D721Med (cell line): ENCODE results near the gene MED31.

Experiments
- DNase-seq: peaks from one replicate; pipeline ENCODE4 v3.0.0; 2011; ENCODE audit warnings: low spot score; ENCODE audit not compliant: insufficient read length
- FAIRE-seq: peaks from 2 replicates; lab custom pipeline; 2011; peaks lifted over from hg19 to GRCh38; lab: Jason Lieb, UNC
- CTCF ChIP-seq: IDR thresholded peaks from 2 replicates; pipeline ENCODE4 v1.5.1; 2012; ENCODE audit warnings: mild to moderate bottlenecking, control low read depth; ENCODE audit not compliant: insufficient read depth; ENCODE audit errors: missing control alignments

Gene MED31

GRCh38 chr17:6651354-6651918, at the start of gene MED31, which contains the start of gene C17orf100:
Gene MED31, minus strand, starts transcription at chr17:6651605. Its CDS starts 77 bp downstream, at chr17:6651528.
Gene C17orf100, plus strand, starts transcription at chr17:6651762. Its CDS starts 152 bp downstream, at chr17:6651914.
- no peak for TF ChIP-seq CTCF
- FAIRE-seq (no peak), DNase-seq (peak; percentile 92)

GRCh38 chr17:6700948-6701307, 49.5 kb upstream of the MED31 start:
- TF ChIP-seq CTCF = no peak
- DNase-seq (no peak), FAIRE-seq (no peak)

- FAIRE-seq (no peak), DNase-seq (no peak)
- TF ChIP-seq CTCF = no peak
Observed at GRCh38 chr17:6699997-6700947, 48.9 kb upstream of the MED31 start.

GRCh38 chr17:6698004-6698403, 46.6 kb upstream of the MED31 start:
- FAIRE-seq = no peak
- no peak for TF ChIP-seq CTCF
- DNase-seq = no peak

GRCh38 chr17:6696906-6697305, 45.5 kb upstream of the MED31 start:
- TF ChIP-seq CTCF = no peak
- FAIRE-seq (no peak), DNase-seq (no peak)

- no peak for DNase-seq
- TF ChIP-seq CTCF = no peak
- FAIRE-seq = no peak
Observed at GRCh38 chr17:6695565-6695964, 44.2 kb upstream of the MED31 start.
